Adipose tissue (tissue), 3 donors: ENCODE measurements around the gene MINDY1. TPM values are rescaled to one million over a fixed set of nuclear protein-coding genes. Genes with fewer than 3 reads are reported as not detected.
A peak's percentile ranks its signal among the peaks of the same experiment; 100 is the strongest.

Experiments used
- H3K27ac ChIP-seq: one replicate; pipeline ENCODE4 v1.5.1; 2013; ENCODE audit warnings: low read depth, low read length
- WGBS, 3 donors: extraction: QIAGEN DNeasy Blood & Tissue Kit; methylation state at CpG; one replicate each; pipeline ENCODE4 v1.1.7; 2013; 5-methylcytosine and 5-hydroxymethylcytosine counted together
- polyA plus RNA-seq, 3 donors: library from polyadenylated mRNA; stranded (reverse); fragments of 200-250 nt; gene quantifications; one replicate each; pipeline ENCODE4 v1.2.3, GENCODE V29; 2013
- donor health status: healthy with polysubstance abuse.
- donor health status: Bipolar disorder and iron deficiency.
- donor health status: healthy.

The MINDY1 gene
- polyA plus RNA-seq, 3 donors = 12.0 to 24.0 (median 13.9) TPM

- H3K27ac ChIP-seq = no peak overlapping the region
Observed at GRCh38 chr1:151024540-151025146, 17.9 kb upstream of the MINDY1 start.

GRCh38 chr1:151013518-151013917 lies 6.8 kb upstream of the MINDY1 start:
- WGBS, 3 donors = 30 to 64% (median 57%) methylated on average over 2 of the region's 2 CpGs
- no peak overlapping the region for H3K27ac ChIP-seq

More at GRCh38 chr1:151024540-151025146, 17.9 kb upstream of the MINDY1 start:
- WGBS, 3 donors = 24 to 27% (median 26%) methylated on average over 6 of the region's 6 CpGs

- 83 to 92% (median 88%) methylated on average over 14 of the region's 14 CpGs for WGBS, 3 donors
- H3K27ac ChIP-seq = no peak overlapping the region
Observed at GRCh38 chr1:151012684-151013471, 6.2 kb upstream of the MINDY1 start.

GRCh38 chr1:151011154-151011850 lies 4.6 kb upstream of the MINDY1 start:
- WGBS, 3 donors = 67 to 69% (median 67%) methylated on average over 4 of the region's 4 CpGs
- no peak overlapping the region for H3K27ac ChIP-seq

- H3K27ac ChIP-seq = no peak overlapping the region
- WGBS, 3 donors = 86 to 93% (median 89%) methylated on average over 3 of the region's 3 CpGs
Observed at GRCh38 chr1:151010346-151010726, 3.6 kb upstream of the MINDY1 start.

- no peak overlapping the region for H3K27ac ChIP-seq
- WGBS, 3 donors = 95 to 97% (median 96%) methylated on average over 8 of the region's 8 CpGs
Observed at GRCh38 chr1:151009674-151010345, 3.1 kb upstream of the MINDY1 start.

GRCh38 chr1:151009206-151009587 lies 2.5 kb upstream of the MINDY1 start:
- 50 to 57% (median 54%) methylated on average over 3 of the region's 3 CpGs for WGBS, 3 donors

GRCh38 chr1:151008244-151009205 lies 1.8 kb upstream of the MINDY1 start, which contains the start of gene PRUNE1:
TSS of gene PRUNE1 (plus strand) at chr1:151008449. CDS start at chr1:151008633, 184 bp downstream.
- 1% methylated on average over 68 to 69 of the region's 69 CpGs for WGBS, 3 donors

More at GRCh38 chr1:151009206-151009587, 2.5 kb upstream of the MINDY1 start:
- H3K27ac ChIP-seq = no peak overlapping the region

GRCh38 chr1:151007853-151008243 lies 1.1 kb upstream of the MINDY1 start:
- H3K27ac ChIP-seq = peak overlapping the region; percentile 52
- 7 to 15% (median 14%) methylated on average over 4 of the region's 4 CpGs for WGBS, 3 donors

More at GRCh38 chr1:151008244-151009205, 1.8 kb upstream of the MINDY1 start, which contains the start of gene PRUNE1:
- H3K27ac ChIP-seq = peak within 1 kb of the TSS; percentile 52

- H3K27ac ChIP-seq = no peak overlapping the region
- WGBS, 3 donors = 2 to 21% (median 20%) methylated on average over 4 of the region's 4 CpGs
Observed at GRCh38 chr1:151005729-151006319, 878 bp downstream of the MINDY1 start.

- peak overlapping the region; percentile 2 for H3K27ac ChIP-seq
Observed at GRCh38 chr1:151003180-151003579, 3.5 kb downstream of the MINDY1 start.

GRCh38 chr1:151002611-151003010 lies 4.1 kb downstream of the MINDY1 start:
- WGBS, 3 donors = 26 to 48% (median 38%) methylated on average over 2 of the region's 2 CpGs
- no peak overlapping the region for H3K27ac ChIP-seq

- H3K27ac ChIP-seq = no peak overlapping the region
- 62 to 82% (median 64%) methylated on average over 3 of the region's 3 CpGs for WGBS, 3 donors
Observed at GRCh38 chr1:151002051-151002450, 4.7 kb downstream of the MINDY1 start.

GRCh38 chr1:151001602-151002001 lies 5.1 kb downstream of the MINDY1 start:
- 45 to 82% (median 58%) methylated on average over 4 of the region's 4 CpGs for WGBS, 3 donors
- no peak overlapping the region for H3K27ac ChIP-seq

GRCh38 chr1:151000408-151000807 lies 6.3 kb downstream of the MINDY1 start:
- 89 to 96% (median 94%) methylated on average over 3 of the region's 3 CpGs for whole genome bisulfite sequencing, 3 donors
- no peak overlapping the region for H3K27ac ChIP-seq

GRCh38 chr1:150999926-151000325 lies 6.8 kb downstream of the MINDY1 start:
- 70 to 87% (median 80%) methylated on average over 2 of the region's 2 CpGs for WGBS, 3 donors
- no peak overlapping the region for H3K27ac ChIP-seq

- H3K27ac ChIP-seq = no peak overlapping the region
Observed at GRCh38 chr1:150999051-150999674, 7.5 kb downstream of the MINDY1 start.

More at GRCh38 chr1:150999051-150999674, 7.5 kb downstream of the MINDY1 start:
- 54 to 74% (median 54%) methylated on average over 17 of the region's 17 CpGs for WGBS, 3 donors
